HG03139 (cell line): ENCODE data around the gene EFNA1.

Experiments used
- ATAC-seq: cut with Tn5 transposase; IDR thresholded peaks from one replicate; pipeline ENCODE4 v1.9.1; 2021; ENCODE audit not compliant: unreplicated experiment

Gene EFNA1

DNA sequence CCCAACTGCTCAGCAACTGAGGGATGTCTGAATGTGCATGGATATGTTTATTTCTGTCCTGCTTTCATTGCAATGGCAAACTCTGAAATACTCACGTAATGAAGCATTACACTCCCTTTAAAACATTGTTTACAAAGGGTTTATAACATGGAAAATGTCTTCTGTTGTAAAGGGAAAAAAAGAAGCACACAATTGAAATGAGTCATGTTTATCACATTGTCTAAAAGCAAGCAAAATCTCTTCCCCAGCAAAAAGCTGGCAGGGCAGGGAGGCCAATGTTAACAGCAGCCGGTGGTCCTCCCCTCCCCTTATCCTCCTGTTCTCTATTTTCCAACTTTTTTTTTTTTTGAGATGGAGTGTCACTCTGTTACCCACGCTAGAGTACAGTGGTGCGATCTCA is 3.9 kb upstream of the EFNA1 start:
- no peak for ATAC-seq

DNA sequence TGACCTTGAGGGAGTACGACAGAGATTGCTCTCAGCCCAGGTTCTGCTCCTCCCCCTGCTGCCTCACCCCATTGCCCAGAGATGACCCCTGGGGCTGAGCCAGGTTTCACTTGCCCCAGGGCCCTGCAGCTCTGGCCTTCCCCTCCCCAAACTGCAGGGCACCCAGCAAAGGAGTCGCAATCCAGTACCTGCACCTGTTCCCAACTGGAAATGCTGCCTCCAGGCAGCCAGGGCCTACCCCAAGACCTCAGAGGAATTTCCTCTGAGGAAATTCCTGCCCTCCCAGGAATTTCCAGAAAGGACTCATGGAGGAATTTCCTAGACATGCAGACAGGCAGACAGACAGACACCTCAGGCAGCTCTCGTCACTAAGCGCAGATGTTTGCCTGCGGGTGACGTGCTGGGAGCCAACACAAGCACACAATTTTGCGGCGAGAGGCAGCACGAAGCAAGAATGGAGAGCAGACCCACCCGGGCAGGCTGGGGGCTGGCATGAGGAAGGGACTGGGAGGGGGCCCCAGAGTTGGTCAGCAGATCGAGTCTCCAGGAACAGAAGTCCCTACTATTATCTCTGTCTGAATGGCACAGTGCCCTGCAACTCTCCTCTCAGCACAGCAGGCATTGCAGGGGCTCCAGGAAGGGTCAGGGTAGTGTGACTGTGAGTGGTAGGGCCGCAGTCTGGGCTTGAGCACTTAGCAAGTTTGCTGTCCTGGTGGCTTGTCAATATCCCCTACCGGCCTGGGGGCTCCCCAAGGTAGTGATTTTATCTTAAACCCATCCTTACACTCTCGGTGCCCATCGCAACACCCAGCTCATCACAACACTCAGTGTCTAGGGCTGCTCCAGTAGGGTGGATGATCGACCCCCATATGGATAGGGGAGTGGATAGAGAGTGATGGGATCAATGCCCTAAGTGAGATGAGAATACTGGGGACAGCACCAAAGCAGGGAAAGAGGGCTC is 2.9 kb upstream of the EFNA1 start:
- ATAC-seq, result no peak

DNA sequence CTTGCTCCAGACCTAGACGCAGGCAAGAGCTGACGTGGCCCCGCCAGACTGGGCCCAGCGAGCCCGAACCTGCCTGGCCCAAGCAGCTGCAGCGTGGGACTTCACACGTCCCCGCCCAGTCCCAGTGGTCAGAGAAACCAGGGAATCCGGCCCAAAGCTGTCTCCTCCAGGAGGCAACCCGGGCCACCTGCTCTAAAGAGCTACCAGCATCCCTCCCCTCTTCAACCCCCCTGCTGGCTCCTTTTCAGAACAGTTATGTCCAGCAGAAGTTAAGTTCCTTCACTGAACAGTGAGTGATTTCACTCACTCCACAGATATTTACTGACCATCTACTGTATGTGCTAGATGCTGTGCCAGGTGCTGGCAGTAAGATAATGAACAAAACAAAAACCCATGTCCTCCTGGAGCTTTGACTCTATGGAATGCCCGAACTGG is 2.1 kb upstream of the EFNA1 start:
- no peak for ATAC-seq

DNA sequence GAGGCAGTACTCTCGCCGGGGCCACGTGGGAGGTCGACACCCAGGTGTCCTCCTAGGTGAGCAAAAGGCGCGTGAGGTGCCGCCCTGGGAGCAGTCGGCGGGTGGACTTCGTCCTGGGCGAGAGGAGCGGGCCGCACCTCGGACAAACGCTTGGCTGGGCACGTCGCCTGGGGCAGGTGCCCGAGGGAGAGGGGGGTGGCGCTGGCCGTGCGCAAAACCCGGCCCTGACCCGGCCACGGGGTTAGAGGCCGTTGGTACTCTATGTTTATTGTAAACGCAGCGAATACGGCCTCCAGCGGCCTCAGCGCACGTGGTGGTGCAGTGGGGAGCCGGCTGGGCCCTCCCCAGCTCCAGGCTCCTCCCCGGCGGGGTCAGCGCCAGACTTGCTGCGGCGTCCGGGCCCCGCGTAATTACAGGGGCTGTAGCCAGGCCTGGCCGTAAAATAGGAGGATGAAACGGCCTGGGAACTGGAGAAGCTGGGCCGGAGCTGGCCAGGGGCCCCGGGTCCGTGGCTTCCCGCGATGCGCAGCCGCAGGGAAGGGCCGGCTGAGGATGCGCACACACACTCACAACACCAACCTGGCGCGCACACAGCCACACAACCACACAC is 1.6 kb upstream of the EFNA1 start:
- ATAC-seq, result no peak

DNA sequence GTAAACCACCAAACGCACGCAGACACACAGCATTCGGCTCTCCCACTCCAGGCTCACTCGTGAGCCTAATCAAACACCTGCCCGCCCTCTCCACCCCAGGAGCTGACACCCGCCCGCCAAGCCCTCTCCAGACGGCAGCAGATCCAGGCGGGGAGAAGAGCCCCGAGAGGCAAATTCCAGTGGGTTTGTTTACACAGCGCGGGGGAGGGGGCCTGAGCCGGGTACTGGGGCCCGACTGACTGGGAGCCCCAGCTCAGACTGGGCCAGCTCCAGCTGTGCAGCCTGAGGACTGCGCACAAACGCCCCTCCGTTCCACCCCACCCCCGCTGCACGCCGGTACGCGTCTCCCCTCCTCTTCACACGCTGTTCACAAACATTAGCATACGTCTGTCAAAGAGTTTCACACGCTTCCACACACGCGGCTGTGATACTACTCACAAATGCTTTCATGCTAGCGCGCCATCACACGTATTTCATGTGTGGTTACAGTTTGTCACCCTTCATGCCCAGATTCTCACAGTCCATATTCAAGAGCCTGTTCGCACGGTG is 1.0 kb upstream of the EFNA1 start:
- no peak for ATAC-seq

DNA sequence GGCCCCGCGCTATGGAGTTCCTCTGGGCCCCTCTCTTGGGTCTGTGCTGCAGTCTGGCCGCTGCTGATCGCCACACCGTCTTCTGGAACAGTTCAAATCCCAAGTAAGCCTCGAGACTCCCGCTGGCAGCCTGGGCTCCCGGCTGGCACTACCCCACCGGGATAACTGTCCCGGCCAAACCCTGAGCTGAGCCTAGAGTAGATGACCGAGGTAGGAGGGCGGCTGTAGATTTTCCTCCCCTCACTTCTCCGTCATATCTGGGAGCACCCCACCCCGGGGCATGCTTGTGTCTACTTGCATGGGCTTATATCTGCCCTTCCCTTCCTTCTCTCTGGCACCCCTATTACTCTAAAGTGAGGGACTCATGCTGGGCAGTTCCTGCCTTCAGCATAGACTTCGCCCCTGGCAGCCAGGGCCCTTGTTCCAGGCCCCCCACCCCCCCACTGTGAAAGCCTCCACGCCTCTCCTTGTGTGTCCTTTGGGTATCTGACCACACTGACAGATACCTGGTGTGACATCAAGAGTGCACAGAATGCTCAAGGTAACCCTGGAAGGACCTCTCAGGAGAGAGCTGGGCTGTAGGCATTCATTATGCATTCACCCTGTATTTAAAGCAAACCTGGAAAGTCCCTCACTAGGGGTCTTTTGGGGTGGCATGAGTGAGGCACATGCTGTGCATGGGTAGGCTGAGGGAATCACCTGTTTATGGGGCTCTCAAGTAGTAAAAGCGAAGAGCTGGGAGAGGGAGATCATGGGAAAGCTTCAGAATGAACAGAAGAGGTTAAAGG is 485 bp downstream of the EFNA1 start:
- no peak for ATAC-seq

DNA sequence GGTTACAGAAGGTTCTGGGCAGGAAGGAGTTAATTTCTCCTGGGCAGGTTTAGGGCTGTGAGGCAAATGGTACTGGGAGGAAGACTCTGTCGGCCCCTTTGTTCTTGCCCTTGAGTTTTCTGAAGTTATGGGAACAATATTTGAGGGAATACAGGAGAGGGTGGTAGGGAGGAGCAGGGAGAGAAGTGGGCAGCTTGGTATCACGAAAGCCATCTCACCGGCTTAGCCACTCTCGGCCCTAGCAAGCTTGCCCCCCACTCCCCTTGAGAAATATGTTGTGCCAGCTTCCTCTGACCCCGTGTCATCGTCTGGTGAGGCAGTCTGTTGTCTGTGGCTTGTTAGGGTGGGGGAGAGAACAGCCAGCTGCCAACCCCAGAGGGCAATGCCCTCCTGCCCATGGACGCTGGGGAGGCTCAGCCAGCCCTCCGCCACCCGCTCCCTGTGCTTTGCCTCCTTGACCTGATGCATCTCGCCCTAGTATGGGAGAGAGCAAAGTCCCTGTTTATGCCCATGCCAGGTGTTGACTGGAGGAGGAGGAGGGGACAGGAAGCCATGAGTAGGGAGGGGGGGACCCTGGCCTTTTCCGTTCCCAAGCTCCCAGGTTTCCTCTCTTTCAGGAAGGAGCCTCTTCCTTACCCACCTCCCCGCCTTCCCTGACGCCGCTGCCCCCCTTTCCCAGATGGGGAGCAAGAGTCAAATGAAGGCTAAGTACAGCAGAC is 1.2 kb downstream of the EFNA1 start:
- no peak for ATAC-seq

DNA sequence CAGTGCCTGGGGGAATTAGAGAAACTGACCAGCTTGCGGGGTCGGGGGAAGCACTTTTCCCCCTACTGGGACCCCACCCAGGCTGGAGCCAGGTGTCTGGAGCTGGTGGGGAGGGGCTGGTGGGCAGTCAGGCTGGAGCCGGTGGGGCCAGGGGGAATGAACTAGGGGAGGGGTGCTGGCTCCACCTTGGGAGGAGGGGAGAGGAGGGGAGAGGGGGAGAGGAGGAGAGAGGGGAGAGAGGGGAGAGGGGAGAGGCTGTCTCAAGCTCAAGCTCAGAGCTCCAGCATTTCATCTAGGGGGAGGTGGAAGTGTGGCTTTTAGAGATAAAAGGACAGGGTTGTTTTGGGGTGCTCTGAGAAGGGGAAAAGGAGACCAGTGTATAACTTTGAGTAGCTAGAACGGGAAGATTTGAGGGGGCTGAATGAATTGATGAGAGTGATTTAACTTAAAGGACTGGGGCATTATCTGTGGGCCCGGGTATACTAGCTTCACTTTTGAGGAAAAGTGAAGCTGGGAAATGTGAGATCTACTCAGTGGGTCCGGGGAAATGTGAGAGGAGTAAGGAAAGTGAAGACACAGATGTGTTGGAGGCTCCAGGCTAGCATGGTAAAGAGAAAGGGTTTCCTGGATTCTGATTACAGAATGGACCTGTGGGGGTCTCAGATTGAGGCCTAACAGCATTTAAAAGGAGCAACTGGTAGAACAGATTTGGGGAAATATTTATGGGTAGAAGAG is 2.8 kb downstream of the EFNA1 start:
- no peak for ATAC-seq

DNA sequence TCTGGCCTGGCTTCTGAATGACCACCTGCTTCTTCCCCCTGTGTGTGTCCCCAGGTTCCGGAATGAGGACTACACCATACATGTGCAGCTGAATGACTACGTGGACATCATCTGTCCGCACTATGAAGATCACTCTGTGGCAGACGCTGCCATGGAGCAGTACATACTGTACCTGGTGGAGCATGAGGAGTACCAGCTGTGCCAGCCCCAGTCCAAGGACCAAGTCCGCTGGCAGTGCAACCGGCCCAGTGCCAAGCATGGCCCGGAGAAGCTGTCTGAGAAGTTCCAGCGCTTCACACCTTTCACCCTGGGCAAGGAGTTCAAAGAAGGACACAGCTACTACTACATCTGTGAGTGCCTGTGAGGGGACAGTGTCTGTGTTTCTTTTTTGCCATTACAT is 3.6 kb downstream of the EFNA1 start:
- ATAC-seq, result no peak

DNA sequence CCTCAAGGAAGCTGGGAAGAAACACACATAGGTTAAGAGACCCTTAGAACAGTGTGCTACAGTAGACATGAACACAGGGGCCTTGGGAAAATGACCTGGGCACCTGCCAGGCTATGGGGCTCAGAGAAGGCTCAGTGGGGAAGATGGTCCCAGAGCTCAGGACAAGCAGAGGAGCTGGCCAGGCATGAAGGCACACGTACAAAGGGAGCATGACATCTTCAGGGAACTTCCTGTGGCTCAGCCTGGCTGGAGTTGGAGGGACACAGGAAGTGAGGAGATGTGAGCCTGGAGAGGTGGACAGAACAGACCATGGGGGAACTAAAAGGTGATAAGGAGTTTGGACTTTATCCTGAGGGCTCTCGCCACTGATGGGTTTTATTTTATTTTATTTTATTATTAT is 4.2 kb downstream of the EFNA1 start:
- no peak for ATAC-seq

DNA sequence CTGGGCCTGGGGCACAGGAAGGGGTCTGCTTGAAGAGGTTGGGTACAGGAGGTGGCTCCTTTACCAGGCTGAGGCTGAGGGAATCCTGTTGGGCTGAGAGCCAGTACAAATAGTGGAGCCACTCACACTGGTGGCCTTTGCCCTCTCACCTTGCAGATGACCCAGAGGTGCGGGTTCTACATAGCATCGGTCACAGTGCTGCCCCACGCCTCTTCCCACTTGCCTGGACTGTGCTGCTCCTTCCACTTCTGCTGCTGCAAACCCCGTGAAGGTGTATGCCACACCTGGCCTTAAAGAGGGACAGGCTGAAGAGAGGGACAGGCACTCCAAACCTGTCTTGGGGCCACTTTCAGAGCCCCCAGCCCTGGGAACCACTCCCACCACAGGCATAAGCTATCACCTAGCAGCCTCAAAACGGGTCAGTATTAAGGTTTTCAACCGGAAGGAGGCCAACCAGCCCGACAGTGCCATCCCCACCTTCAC is 6.2 kb downstream of the EFNA1 start:
- ATAC-seq, result no peak

DNA sequence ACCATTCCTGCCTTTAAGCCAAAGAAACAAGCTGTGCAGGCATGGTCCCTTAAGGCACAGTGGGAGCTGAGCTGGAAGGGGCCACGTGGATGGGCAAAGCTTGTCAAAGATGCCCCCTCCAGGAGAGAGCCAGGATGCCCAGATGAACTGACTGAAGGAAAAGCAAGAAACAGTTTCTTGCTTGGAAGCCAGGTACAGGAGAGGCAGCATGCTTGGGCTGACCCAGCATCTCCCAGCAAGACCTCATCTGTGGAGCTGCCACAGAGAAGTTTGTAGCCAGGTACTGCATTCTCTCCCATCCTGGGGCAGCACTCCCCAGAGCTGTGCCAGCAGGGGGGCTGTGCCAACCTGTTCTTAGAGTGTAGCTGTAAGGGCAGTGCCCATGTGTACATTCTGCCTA is 6.6 kb downstream of the EFNA1 start:
- ATAC-seq, result no peak

DNA sequence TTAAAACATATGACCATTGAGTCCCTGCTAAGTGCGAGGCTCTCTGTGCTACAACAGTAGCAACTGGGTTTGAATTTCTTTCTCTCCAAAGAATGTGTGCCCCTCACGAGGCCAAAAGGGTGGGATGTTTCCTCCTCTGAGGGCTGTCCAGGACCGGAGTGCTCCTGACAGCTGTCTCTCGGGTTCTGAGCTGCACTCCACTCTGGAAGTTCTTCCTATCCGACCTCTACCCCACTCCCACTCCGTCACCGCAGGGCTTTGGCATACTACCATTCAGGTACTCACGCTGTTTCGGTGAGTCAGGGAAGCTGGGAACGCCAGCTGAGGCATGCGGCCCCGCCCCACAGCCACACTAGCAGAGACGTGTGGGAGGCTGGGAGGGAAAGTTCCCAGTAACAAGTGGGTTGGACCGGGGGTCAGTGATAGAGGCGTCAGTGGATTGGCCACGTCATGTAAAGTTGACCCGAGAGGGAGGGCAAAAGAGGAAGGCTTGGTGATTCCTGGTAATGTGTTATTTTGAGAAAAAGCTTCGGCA is 7.3 kb downstream of the EFNA1 start:
- ATAC-seq, result no peak

DNA sequence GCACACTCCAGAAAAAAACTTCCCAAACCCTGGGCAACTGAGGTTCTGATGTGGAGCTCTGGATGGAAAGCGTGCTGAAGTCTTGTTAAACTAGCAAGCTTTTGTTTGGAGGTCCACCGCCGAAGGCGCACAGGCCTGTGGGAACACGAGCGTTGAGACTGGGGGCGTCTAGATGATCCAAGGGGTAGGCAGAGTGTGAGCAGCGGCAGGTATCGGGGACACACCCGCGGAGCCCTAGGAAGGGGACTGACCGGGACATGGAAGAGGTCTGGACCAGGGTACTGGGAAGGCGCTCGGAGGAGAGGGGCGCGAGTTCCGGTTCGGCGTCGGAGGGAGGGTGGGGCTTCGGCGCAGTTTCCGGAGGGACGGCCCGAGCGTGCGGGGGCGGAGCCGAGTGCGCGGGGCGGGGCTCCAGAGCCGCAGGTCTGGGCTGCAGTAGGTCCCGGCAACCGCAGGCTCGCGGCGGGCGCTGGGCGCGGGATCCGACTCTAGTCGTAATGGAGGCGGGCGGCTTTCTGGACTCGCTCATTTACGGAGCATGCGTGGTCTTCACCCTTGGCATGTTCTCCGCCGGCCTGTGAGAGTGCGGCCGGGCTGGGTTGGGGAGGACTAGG is 7.8 kb downstream of the EFNA1 start, which contains the start of gene SLC50A1:
Gene SLC50A1, plus strand, starts transcription at position 438 of the 614 bp plus-strand sequence. Its CDS starts 60 bp downstream, at position 498.
- peak; percentile 74 for ATAC-seq

DNA sequence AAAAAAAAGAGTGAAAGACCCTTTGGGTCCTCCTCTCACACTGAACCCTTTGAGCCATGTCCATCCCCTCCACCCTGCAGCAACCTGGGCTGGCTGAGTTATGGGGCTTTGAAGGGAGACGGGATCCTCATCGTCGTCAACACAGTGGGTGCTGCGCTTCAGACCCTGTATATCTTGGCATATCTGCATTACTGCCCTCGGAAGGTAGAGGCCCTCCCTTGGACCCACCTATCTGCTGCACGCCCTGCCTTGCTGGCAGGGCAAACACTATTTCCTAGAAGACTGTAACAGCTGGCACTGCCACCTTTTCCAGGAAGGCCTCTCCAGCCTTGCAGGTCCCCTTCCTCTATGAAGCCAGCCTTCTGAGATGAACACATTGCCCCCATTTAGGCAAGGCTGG is 9.1 kb downstream of the EFNA1 start:
- ATAC-seq, result no peak

DNA sequence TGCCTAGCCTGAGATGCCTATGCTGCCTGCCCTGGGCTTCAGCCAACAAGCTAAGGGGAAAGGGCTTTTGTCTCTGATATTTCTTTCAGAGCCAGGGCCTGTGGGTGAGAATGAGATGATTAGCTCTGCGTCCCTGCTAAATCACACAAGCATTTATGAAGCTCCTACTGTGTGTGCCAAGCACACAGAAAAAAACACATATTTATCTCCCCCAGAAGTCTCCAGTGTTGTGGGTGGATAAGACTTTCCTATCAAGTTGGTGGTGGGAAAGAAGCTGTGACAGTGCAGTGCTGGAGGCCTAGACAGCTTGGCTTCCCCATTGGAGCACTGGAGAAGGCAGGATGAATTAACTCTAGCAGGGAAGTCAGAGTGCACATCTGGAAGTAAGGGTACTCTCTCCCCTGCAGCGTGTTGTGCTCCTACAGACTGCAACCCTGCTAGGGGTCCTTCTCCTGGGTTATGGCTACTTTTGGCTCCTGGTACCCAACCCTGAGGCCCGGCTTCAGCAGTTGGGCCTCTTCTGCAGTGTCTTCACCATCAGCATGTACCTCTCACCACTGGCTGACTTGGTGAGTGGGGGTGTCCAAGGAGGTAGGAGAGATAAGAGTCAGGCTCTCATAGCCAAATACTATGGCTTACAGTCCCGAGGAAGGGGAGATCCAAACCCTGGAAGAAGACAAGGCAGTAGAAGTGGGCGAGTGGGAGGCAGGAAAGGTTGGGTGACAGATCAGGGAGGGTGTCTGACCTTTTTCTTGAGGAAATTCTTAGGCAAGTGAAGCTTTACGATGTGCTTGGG is 9.7 kb downstream of the EFNA1 start:
- no peak for ATAC-seq

DNA sequence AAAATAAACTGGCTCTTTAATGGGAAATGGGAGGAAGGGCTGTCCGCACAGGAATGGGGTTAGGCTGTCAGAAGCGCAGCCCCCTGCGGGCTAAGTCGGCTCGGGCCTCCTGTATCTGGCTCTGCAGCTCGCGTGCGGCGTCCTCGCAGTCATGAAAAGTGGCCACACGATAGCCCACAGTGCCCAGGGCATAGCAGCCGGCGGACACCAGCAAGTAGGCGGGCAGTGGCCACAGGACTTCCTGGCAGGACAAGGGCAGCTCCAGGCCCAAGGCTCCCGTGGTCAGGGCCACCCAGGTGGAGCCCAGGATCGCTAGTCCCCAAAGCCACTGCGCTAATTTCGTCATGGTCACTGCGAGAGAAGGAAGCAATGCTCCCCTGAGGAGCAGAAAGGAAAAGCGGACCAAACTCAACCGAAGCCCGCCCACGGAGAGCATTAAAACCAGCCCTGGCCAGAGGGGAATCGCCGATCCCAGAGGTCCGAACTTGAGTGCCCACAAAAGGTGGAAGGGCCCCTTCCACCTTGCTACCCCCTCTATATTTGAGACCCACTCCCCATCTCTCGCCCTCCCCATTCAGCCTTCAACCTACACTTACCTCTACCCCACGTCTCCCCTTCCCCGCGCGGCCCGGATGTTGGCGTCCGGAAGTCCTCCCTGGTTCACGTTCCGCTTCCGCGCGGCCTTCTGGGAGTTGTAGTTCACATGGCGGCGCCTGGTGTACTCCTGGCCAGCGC is 12.4 kb downstream of the EFNA1 start, which contains the start of gene DPM3:
Gene DPM3, minus strand, starts transcription at position 637 of the 735 bp plus-strand sequence. Its CDS starts 291 bp downstream, at position 346.
- ATAC-seq, result peak; percentile 59

DNA sequence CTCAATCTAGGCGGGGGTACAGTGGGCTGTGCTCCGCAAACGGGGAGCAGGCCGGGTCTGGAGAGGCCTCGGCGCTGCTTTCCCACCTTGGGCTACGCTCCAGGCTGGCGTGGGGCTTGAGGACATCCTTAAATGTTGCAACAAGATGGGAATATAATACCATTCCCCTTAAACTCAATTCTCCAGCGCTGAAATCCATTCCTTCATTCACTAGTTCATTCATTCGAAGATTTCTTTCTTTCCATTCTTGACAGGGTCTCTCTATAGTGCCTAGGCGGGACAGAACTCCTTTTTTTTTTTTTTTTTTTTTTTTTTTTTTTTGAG is 12.9 kb downstream of the EFNA1 start:
- ATAC-seq, result no peak
